ENCODE data around the gene ABLIM1.

Gene ABLIM1

GRCh38 chr10:114391599-114391998, 266.5 kb downstream of the ABLIM1 start:
- DNase-seq (ENCODE audit: low spot score), result no peak

- no peak for DNase-seq (ENCODE audit: low spot score)
These were observed 268.6 kb downstream of the ABLIM1 start for GRCh38 chr10:114389426-114389825.

- DNase-seq (ENCODE audit: low spot score), result no peak
These were observed 269.8 kb downstream of the ABLIM1 start for GRCh38 chr10:114388275-114388674.

- DNase-seq (ENCODE audit: low spot score), result no peak
These were observed 270.3 kb downstream of the ABLIM1 start for GRCh38 chr10:114387784-114388183.

GRCh38 chr10:114386452-114386851, 271.6 kb downstream of the ABLIM1 start:
- no peak for DNase-seq (ENCODE audit: low spot score)

GRCh38 chr10:114385557-114385956, 272.5 kb downstream of the ABLIM1 start:
- no peak for DNase-seq (ENCODE audit: low spot score)

GRCh38 chr10:114384601-114385000, 273.5 kb downstream of the ABLIM1 start:
- DNase-seq (ENCODE audit: low spot score), result no peak

- no peak for DNase-seq (ENCODE audit: low spot score)
These were observed 273.9 kb downstream of the ABLIM1 start for GRCh38 chr10:114384181-114384580.
